Embryonic facial prominence (tissue), 1 donor: Measurements from ENCODE around the gene NLRP7.
"Not testable (repeated sequence)": the region's sequence is repeated elsewhere in the genome, so short reads cannot be mapped to it uniquely, and the experiment has no call there.

Experiments
- DNase-seq: peaks from one replicate; pipeline ENCODE4 v3.0.0-alpha.2; 2016; ENCODE audit errors: extremely low spot score

NLRP7 gene

DNA sequence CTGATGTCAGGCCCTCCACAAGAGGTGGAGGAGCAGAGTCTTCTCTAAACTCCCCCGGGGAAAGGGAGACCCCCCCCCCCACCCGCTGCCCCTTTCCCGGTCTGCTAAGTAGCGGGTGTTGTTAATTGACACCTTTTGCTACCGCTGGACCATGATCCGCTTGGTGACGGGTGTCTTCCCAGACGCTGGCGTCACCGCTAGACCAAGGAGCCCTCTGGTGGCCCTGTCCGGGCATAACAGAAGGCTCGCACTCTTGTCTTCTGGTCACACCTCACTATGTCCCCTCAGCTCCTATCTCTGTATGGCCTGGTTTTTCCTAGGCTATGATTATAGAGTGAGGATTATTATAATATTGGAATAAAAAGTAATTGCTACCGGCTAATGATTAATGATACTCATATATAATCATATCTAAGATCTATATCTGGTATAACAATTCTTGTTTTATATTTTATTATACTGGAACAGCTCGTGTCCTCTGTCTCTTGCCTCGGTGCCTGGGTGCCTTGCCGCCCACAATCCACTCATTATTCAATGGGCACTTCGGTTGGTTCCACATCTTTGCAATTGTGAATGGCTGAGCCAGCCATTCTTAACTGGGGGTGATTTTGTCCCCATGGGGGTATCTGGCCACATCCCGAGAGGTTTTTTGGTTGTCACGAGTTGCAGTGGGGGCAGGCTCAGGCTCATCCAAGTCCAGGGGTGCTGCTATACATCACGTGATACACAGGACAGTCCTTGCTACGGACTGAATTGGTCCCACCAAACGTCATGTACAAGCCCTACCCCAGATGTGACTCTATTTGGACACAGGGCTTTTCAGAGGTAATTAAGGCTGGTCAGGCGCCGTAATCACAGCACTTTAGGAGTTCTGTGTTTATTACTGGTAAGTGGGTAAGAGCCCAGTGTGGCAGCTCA is 27.4 kb downstream of the NLRP7 start:
- DNase-seq = not testable (repeated sequence)

DNA sequence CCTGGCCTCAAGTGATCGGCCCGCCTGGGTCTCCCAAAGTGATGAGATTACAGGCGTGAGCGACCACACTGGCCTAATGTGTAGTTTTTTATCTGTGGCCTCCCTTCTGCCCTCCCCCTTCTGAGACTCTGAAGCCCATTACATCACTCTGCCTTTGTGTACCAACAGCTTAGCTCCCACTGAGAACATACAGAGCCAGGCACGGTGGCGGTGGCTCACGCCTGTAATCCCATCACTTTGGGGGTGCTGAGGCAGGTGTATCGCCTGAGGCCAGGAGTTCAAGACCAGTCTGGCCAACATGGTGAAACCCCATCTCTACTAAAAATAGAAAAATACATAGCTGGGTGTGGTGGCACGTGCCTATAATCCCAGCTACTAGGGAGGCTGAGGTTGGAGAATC is 28.8 kb downstream of the NLRP7 start:
- DNase-seq = no peak

DNA sequence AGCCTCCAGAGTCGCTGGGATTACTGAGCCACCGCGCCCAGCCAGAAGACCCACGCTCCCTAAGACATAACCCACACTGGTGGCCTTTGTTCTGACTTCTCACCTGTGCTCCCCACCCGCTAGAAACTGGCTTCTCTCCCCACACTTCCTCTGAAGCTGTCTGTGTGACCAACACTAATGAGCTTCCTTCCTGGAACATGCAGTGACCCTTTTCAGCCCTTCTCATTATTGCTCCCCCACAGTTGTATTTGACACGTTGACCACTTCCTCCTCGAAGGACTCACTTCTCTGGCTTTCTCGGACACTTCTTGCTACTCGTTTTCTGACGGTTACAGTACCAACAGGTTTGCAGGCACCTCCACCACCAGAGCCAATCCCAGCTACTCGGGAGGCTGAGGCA is 30.5 kb downstream of the NLRP7 start:
- DNase-seq = no peak

DNA sequence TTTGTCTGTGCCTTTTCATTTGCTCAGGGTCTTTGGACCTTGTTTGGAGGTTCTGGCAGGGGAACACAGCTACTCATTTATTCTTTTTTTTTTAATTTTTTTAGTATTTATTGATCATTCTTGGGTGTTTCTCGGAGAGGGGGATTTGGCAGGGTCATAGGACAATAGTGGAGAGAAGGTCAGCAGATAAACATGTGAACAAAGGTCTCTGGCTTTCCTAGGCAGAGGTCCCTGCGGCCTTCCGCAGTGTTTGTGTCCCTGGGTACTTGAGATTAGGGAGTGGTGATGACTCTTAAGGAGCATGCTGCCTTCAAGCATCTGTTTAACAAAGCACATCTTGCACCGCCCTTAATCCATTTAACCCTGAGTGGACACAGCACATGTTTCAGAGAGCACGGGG is 39.4 kb downstream of the NLRP7 start:
- not testable (repeated sequence) for DNase-seq

DNA sequence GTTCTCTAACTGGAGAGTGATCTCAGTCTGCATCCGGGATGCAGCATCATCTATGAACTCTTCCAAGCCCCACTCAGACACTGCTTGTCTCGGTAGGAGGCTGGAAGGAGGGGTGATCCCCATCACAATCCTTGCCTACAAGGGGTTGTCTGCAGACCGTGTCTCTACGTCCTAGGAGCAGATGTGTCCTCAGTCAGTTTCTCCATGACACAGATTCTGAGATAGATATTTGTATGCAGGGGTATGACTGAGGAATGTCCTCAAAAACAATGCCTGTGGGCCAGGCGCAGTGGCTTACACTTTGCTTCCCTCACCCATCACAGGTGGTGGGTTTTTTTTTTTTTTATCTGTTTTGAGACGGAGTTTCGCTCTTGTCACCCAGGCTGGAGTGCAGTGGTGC is 40.5 kb downstream of the NLRP7 start:
- DNase-seq = no peak

DNA sequence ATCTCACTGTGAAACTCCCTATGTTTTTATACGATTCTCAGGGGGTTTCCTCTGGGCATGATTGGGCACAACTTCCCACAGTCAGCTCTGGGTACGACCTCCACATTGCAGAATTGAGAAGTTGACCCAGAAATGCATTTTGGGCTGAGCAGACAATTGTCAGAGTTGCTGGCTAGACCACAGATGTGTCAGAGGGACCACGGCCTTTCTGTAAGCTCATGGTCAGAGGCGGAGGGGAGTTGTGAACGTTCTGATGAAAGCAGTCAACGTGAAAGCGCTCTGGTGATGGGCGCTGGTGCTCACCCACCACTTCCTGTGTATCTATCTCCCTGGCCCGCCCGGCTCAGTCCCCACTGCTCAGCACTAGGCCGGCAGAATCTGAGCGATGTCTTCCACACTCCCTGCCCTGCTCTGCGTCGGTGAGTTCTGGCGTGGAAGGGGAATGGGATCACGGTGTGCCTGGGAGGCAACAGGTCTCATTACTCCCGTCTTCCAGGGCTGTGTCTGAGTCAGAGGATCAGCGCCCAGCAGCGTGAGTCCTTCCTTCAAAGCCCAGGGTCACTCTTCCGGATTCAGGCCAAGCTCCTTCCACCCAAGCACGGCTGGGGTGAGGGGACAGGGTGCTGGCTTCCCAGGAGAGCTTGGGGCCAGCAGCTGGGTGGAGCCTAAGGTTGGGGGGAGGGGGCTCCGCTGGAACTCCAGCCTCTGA is 41.4 kb downstream of the NLRP7 start, which contains the start of gene NCR1:
NCR1 (plus strand) TSS at position 346 of the 709 bp plus-strand sequence; CDS start at position 386, 40 bp downstream.
- DNase-seq = no peak

DNA sequence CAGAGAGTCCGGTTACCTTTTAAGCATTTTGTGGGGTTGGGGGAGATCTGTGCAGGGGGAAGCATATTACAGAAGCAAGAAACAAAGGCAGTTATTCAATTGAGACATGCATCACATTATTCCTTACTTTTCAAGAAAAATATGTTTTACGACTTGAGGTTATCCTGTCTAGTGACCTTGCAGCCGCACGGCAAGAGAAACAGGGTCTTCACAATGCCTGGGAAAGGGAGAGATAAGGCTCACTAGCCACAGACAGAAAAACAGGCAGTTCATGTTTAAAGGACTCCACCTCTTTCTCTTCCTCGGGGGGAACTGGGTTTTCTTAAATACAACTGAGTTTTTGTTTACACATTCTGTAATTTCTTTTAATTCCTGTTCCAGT is 41.9 kb downstream of the NLRP7 start:
- no peak for DNase-seq

DNA sequence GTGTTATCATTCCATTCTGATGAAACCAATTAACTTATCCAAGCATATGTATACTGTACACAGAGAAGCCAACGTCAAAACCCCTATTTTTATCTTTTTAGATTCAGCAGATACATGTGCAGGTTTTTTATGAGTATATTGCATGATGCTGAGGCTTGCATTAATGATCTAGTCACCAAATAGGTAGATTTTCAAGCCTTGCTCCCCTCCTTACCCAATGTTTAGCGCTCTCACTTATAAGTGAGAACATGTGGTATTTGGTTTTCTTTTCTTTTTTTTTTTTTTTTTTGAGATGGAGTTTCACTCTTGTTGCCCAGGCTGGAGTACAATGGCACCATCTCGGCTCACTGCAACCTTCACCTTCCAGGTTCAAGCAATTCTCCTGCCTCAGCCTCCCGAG is 43.1 kb downstream of the NLRP7 start:
- not testable (repeated sequence) for DNase-seq

DNA sequence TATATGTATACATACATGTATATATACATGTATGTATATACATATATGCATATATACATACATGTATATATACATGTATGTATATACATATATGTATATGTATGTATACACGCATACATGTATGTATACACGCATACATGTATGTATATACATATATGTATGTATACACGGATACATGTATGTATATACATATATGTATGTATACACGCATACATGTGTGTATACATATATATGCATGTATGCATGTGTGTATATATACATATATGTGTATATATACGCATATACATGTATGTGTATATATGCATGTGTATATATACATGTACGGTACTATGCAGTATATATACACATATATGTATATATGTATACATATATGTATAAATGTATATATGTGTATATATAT is 44.0 kb downstream of the NLRP7 start:
- DNase-seq = no peak

DNA sequence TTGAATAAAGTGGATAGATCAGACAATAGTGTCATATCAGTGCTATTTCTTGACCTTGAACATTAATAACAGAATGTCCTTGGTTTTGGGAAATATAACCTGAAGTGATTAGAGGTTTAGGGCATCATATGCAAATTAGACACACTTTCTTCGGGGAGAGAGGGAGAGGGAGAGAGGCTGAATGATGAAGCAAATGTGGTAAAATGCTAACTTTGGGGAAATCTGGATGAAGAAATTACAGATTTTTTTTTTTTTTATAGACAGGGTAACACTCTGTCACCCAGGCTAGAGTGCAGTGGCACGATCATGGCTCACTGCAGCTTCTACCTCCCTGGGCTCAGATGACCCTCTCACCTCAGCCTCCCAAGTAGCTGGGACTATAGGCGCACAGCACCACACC is 45.3 kb downstream of the NLRP7 start:
- DNase-seq = no peak

DNA sequence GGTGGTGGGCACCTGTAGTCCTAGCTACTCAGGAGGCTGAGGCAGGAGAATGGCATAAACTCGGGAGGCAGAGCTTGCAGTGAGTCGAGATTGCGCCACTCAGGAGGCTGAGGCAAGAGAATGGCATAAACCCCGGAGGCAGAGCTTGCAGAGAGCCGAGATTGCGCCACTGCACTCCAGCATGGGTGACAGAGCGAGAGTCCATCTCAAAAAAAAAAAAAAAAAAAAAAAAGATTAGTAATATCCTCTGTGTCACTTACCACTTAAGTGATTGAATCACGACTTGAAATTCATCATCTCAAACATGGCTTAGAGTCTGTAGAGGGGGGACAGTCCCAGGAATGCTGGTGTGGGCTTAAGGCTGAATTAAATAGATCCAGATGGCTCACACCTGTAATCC is 46.2 kb downstream of the NLRP7 start:
- DNase-seq = not testable (repeated sequence)

DNA sequence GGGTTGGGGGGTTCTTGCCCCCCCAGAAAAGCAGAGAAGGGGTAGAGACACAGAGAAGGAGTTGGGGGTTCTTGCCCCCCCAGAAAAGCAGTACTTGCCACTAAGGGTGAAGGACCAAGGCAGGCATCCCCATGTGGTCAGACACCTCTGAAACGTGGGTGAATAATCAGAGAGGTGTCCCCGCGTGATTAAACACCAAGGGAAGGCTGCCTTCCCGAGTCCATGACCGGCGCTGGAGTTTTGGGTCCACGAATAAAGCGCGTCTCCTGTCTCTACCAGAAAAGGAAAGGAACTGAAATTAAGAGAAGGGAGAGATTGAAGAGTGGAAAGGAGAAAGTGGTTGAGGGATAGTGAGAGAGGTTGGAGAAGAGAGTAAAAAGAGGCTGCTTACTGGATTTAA is 47.7 kb downstream of the NLRP7 start:
- DNase-seq = not testable (repeated sequence)

DNA sequence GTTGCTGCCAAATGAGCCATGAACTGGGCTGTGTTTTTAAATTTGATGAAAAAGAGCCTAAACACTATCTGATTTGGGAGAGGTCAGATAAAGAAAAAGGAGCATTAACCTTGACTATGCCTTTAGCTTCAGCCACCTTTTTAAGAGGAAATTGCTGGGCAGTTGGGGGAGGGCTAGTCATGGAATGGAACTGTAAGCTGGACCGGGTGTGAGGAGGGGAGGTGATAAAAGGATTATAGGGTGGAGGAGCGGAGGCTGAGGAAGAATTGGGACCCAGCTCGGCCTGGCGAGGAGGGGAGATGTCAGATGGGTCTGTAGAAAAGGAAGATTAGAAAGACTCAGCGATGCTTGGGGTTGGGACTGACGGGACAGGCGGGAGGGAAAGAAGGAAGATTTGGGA is 48.6 kb downstream of the NLRP7 start:
- not testable (repeated sequence) for DNase-seq

DNA sequence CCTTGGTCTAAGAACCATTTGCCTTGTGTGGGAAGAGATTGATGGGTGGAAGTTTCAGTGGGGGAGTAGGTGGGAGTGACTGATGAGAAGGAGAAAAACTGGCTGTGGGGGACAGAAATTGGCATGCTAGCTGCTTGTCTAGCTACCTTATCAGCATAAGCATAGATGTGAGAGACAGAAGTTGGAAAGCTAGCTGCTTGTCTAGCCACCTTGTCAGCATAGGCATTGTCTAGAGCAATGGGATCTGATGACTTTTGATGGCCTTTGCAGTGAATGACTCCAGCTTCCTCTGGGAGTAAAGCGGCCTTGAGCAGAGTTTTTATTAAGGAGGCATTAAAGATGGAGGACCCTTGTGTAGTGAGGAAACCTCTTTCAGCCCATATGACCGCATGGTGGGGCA is 51.3 kb downstream of the NLRP7 start:
- DNase-seq = no peak

DNA sequence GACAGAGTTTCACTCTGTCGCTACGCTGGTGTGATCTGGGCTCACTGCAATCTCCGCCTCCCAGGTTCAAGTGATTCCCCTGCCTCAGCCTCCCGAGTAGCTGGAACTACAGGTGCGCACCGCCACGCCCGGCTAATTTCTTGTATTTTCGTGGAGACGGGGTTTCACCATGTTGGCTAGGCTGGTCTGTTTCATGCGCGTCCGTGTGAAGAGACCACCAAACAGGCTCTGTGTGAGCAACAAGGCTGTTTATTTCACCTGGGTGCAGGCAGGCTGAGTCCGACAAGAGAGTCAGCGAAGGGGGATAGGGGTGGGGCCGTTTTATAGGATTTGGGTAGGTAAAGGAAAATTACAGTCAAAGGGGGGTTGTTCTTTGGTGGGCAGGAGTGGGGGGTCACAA is 53.2 kb downstream of the NLRP7 start:
- not testable (repeated sequence) for DNase-seq

DNA sequence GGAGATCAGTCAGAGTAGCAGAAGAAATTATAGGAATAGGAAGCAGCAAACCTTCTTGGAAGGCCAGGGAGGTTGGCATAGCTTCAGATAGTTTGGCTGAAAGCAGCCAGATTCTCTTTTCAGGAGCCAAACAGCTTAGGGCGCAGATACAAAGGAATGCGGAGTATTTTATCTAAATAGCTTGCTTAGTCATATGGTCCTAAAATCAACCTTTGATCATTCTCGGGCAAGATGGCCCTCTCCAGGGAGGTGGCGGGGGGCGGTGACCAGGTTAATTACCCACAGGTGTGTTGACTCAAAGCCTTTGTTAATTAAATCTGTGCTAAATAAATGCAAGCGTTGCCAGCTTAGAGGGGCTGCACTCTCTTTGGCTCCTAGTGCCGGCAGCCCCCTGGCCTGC is 53.9 kb downstream of the NLRP7 start:
- no peak for DNase-seq

DNA sequence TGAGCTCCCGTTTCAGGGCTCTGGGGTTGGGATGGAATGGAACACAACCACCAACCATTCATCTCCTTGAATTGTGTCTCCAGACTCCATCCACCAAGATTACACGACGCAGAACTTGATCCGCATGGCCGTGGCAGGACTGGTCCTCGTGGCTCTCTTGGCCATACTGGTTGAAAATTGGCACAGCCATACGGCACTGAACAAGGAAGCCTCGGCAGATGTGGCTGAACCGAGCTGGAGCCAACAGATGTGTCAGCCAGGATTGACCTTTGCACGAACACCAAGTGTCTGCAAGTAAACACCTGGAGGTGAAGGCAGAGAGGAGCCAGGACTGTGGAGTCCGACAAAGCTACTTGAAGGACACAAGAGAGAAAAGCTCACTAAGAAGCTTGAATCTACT is 57.8 kb downstream of the NLRP7 start:
- DNase-seq = no peak

DNA sequence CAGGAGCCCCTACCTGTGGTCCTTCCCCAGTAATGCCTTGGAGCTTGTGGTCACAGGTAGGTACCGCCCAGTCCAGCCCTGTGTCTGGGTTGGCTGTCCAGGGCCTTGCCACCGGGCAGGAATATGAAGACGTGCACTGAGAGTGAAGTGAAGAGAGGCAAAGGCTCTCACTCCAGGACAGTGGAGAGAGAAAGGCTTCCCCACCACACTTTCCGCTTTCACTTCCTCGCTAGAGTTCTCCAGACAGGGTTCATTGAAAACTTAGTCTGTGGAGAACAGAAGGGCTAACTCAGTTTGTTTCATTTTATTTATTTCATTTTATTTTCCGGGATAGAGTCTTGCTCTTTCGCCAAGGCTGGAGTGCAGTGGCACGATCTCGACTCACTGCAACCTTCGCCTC is 59.1 kb downstream of the NLRP7 start:
- DNase-seq = no peak

DNA sequence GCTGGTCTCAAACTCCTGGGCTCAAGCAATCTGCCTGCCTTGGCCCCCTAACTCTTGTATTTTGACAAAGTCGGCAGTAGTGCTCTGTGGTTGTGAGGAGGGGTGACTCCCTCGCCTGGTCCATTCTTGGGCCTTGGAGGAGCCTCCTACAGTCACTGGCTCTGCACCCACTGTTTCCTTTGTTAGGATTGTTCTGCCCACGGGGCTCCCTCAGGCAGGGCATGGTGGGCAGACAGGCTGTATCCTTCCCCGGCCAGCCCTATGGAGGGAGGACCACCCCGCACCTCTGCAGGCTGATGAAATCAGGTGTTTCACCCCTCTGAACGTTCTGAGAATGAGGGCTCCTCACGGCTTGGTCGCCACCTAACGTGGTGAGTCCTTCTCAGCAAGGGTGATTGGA is 64.1 kb downstream of the NLRP7 start:
- no peak for DNase-seq

DNA sequence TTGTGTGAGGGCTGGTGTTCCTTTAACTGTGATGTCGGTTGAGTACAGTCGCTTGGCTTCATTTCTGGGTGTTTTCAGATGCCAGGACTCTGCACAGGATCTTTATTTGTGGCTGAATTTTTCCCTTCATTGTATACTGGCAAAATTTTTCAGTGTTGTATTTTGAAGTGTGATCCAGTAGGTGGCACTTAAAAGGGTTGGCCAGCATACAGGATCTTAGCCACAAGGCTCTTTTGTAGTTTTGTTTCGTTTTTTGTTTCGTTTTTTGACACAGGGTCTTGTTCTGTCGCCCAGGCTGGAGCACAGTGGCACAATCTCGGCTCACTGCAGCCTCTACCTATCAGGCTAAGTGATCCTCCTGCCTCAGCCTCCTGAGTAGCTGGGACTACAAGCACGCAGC is 64.6 kb downstream of the NLRP7 start:
- no peak for DNase-seq

DNA sequence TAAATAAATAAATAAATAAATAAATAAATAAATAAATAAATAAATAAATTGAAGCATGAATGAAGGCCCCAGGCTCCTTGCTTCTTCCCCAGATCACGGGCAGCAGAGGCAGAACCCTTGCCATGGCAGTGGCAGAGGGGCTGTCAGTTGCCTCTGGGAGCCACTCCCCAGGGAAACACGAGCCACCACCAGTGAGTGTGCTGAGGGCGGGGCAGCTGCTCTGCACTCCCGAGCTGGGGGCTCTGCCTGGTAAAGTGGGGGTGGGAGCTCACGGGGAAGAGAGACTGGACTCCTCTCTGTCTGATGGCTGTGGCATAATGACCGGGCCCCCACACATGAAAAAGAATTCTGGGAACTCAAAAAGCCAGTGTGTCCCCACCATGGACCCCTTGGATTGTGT is 65.4 kb downstream of the NLRP7 start:
- no peak for DNase-seq

DNA sequence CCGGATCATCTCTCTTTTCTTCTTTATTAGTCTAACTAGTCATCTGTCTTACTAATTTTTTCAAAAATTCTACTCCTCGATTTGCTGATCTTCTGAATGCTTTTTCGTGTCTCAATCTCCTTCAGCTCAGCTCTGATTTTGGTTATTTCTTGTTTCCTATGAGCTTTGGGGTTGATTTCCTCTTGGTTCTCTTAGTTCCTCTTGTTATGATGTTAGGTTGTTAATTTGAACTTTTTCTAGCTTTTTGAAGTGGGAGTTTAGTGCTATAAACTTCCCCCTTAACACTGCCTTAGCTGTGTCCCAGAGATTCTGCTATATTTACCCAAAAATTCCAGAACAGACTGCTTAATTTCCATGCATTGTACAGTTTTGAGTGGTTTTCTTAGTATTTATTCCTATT is 69.9 kb downstream of the NLRP7 start:
- no peak for DNase-seq

DNA sequence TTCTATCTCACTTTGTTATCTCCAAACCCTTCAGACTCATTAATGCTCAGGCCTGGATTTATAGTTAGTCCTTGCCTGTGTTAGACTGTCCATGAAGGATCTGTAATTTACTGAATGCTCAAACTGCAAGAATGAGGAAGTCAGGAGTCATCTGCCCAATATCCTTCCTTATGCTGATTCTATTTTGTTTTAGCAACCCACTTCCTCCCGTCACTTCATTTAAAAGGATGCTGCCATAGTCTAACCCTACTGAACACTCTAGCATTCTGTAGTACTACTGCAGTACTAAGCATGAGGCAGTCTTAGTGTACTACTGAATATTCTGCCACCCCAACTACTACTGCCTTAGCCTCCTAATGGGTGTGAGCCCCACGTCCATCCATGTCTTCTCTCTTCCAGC is 71.8 kb downstream of the NLRP7 start:
- DNase-seq = no peak
